HG03108 (cell line): ENCODE data around the gene TXNIP.

Experiments
- ATAC-seq: cut with Tn5 transposase; IDR thresholded peaks from one replicate; pipeline ENCODE4 v1.9.1; 2021; ENCODE audit warnings: moderate library complexity; ENCODE audit not compliant: unreplicated experiment

The TXNIP gene

DNA sequence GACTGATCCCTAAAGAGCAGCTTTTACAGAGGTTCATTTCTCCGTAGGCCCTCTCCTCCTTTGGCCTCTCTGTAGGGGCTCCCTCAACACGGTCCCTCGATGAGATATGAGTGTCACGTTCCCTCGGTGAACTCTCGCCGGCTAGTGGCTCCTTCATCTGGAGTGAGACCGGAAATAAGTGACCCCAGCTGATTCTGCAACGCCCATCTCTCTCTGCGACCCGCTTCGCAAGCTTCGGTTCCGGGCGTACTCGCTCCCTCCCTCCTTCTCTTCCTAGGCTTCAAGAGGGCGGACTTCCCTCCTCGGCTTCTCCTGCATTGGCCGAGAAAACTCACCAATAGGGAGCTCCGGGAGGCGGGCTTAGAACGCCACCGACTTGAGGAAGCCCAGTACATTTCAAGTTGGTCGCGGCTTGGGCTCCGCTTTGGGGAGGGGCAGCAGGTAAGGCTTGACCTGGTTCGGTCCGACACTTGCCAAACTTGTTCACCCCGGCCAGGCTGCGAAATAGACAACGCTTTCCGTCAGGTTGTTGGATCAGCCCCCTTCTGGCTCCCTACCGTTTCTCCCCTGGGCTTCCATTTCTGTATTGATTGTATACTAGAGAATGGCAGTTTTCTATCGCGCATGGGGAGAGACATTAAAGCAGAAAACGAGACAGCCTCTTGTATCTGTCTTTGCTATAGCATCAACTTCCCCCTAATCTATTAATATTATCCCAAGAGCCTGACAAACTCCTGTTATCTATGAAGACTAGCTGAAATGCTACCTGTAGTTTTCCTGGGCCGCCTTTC, 31.9 kb downstream of the TXNIP start, which contains the start of the genes ANKRD34A and POLR3GL:
TSS of gene ANKRD34A (minus strand) at position 248 of the 791 bp plus-strand sequence. CDS start 2,816 bp downstream, outside the sequence.
TSS of gene POLR3GL (plus strand) at position 363 of the 791 bp plus-strand sequence. CDS start 10,176 bp downstream, outside the sequence.
- ATAC-seq: peak; percentile 89

DNA sequence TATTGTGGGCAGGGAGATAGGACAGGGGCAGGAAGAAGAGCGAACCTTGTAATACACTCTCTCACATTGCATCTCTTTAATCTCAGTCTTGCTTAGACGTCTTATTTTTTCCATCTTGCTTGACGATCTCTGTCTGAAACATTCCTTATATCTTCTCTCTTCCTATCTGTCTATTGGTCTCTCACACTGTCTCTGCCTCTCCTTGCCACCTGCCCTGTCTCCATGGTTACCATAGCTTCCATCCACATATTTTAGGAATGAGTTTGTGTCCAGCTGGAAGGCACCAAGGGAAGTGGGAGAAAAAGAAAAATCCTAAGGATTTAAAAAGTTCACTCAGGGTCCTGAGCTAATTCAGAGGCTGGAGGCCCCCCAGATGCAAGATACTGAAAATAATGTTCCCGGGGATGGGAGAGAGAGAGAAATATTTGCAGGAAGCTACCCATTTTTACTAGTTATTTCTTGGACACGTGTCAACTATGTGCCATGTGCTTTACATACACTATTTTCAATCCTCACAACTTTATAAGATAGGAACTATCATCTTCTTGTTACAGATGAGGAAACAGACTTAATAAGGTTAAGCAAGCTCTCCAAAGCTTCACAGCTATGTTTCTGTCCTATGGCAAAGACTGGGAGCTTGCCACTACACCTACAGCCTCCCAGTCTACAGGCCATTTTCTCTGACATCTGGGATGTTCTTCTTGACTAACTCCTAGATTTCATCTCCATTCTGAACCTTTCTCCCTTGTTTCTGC, 32.9 kb downstream of the TXNIP start:
- ATAC-seq: no peak

DNA sequence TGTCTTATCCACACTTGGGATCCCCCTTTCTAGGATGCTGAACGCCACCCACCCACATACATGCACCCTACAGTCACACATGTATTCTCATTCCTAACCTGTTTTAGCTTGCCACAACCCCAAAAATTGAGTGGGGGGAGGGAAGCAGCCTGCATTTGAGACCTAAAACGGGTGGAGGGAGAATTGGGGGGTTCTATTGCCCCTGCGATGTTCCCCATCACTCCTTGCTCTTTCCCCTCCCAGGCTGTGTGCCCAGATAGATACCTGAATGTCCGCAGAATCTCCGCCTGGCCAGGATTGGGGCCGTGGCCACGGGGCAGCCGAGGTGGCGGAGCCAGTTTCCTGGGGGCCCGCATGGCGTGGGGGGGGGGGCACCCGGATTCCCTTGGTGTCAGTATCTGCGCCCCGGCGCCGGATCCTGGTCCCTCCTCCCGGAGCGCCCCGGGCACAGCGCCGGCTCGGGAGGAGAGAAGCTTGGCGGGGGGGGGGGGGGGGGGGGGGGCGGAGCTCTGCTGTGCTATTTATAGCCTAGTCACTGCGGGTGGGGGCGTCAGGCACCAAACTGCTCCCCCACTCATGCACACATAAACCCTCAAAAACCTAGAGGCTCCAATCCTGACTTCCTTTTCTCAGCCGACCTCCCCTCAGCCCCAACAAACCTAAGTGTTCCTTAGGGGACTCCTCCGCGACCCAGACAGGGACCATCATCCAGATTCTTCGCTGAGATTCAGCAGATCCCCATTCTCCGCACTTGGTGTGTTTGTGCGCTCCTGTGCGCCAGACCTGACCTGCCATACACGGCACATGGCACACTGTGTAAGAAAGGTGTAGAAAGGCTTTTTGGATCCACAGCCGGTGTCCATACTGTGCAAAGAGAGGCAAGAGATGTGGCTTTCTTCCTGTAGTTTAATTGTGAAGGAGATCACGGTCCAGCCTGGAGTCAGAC, 33.9 kb downstream of the TXNIP start:
- ATAC-seq: no peak

DNA sequence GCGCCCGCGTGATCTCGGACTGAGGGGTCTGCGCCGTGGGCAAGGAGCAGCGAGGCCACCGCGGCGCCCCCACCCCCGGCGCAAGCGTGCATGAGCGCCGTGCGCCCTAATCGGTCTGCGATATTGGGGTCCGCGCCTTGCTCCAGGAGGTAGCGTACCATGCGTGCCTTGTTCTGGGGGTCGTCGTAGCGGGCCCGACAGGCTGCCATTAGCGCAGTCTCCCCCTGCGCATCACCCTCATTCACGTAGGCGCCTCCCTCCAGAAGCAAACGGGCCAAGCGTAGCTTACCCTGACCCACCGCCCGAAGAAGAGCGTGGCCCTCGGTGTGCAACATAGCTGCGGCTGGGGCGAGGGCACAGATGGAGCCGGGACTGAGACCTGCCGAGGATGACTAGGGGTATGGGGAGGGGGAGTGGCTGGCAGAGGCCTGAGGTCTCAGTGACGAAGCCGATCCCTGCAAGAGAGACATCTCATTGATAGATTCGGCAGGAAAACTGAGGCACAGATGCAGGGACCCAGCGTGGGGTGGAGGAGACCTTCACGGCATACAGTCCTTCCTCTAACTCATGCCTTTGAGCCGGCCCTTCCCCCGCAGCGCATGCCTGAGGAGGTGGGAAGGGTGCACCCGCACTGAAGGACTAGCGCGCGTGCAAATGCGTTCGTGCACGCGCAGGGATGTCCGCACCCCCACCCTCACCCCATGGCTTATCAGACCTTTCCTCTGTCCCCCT, 34.8 kb downstream of the TXNIP start:
- ATAC-seq: no peak

DNA sequence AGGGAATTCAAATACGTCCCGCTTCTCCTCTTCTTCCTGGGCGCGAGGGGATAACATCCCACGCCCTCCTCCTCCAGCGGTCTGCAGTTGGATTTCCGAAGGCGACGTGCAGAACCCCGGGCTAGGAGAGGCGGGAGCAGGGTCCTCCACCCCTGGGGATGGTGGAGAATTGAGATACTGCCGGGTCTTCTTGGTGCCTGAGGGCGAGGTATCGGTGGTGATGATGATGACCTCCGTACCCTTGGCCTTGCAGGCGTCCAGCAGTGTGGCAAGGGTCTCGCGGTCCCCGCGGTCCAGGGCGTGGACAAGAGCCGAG, 35.3 kb downstream of the TXNIP start:
- ATAC-seq: no peak

DNA sequence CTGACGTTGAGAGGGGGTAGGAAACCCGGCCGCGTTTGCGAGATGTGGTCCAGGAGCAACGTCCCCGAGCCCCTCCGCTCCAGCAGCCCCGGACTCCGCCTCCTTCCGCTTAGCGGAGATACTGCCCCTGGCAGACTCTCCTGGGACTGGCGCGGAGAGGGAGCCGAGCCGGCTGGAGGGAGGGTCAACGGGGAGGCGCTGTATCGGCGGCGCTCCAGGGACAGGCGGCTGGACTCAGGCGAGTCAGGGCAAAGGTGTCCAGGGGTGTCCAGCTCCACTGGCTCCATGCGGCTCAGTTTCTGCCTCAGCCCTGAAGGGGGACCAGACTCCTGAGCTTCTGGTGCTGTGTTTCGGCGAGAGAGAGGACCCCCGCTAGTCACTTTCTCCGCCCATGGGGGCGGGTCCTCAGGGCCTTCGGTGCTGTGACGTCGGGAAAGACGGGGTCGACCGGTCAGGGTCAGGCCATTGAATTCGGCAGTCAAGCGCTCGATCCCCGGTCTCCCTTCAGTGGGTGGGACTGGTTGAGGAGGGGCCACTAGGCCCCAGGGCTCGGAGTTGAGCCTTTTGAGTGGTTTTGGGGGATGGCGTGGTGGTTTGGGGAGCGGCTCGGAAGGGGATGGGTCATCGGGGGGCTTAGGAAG, 35.8 kb downstream of the TXNIP start:
- no peak for ATAC-seq

DNA sequence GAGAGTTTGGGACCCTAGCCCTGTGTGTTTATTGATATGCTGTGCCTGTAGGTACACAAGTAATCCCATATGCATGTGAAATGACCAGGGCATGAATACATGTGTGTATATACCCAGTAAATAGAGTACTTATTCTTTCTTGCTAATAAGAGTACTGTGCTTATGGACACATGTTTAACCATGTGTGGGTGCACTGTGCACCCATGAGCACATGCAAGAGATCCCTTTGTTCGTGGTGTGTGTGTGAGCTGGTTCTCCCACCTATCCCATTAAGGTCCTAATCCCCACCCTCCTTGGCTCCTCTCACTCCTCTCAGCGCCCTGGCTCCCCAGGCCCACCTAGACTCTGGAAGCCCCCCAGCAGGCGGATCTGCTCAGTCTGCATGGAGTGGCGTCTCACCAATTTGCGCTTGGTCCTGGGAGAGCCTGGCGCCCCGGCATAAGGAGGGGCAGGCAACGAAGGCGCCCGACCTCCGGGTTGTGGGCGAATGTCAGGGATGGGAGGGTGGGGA, 36.4 kb downstream of the TXNIP start:
- no peak for ATAC-seq

DNA sequence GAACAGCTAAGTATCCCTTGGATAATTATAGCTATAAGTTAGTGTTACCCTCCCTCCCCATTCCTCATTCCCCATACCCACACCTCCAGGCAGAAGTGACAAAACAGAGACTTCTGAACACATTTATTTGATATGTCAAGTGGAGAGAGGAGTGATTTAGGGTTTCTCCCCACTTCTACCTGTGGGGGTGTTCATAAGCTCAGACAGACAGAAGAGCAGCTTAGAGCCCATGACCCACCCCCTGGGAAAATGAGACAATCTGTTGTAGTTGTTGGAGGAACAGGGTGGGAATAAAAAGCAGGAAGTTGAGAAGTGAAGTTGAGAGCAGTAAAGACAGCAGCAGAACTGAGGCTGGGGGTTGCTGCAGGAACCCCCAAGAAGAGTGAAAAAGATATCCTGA, 37.0 kb downstream of the TXNIP start:
- no peak for ATAC-seq

DNA sequence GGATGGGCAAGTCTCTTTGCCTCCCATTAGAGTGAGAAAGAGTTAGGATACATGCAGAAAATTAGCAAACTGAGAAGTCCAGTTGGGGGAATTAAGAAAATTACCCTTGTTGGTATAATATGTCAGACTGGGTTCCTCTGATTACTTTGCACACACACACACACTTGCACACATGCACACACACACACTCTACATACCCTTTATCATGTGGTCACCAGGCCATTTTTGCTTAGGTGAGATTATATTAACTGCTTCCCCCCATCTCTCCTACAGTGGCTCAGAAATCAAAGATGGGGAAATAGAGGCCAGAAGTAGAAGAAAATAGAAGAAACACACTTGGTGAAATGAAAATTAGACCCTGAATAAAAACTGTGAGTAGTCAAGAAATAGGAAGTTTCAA, 37.6 kb downstream of the TXNIP start:
- no peak for ATAC-seq

DNA sequence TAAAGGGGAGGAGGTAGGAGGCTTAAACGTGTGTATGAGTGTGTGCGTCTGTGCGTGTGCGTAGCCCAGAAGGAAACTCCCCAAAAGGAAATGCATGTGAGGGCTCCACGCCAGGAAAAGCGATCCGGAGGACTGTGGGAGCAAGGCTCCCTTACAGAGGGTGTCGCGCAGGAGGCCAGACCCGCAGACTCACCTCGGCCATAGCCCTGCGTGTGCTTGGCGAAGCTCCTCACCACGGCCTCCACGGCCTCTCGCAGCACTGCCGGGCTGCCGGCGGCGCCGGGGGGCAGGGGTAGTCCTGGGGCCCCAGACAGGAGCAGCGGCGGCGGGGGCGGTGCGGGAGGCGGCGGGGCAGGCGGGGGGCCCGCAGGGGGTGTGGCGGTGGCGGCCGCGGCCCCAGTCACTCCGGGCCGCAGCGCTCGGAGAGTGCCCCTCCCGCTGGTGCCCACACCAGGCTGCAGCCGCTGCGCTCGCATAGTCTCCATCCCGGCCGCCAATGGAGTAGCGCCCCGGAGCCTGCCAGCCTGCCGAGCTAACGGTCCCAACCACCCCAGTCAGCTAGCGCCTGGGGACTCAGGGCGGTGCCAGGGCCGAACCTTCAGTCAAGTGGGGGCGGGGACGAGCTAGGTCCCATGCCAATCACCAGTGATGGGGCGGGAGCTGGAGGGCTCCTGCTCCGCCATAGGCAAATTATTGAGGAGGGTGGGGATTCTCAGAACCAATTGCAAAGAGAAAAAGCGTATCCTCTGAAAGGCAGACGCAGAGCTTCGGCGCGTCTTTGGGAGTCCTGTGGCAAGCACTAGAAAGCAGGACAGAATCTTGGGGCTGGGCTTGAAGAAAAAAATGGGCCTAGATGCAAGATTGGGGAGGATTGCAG, 38.7 kb downstream of the TXNIP start, which contains the start of gene LIX1L:
TSS of gene LIX1L (minus strand) at position 575 of the 877 bp plus-strand sequence. CDS start at position 485, 90 bp downstream.
- ATAC-seq: peak; percentile 85

DNA sequence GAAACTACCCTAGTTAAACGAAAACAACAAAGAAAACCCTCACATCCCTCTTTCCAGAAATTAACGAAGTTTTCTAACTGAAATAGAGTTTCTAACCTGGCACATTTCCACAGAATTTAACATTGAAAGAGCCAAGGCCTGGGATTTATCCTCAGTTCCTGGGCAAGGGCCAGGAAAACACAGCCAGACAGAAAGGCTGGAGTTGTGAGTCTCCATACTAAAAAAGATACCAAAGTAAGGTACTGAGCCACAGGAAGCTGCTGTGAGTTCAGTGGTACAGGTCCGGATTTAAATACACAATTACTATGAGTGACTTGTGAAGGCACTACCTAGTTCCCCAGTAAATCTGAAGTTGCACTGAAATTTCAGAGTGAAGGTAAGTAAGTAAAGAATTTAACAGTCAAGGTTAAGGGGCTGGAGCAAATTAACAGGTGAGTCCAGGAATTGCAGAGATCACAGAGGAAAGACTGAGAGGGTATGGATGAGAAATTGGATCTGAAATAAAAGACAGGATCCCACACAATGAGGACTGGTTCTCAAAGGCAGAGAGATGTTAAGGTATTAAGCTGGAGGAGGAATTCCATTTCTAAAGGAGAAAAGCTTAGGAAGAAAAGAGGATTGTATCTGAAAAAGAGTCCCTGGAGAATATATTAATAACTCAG, 39.5 kb downstream of the TXNIP start:
- no peak for ATAC-seq

DNA sequence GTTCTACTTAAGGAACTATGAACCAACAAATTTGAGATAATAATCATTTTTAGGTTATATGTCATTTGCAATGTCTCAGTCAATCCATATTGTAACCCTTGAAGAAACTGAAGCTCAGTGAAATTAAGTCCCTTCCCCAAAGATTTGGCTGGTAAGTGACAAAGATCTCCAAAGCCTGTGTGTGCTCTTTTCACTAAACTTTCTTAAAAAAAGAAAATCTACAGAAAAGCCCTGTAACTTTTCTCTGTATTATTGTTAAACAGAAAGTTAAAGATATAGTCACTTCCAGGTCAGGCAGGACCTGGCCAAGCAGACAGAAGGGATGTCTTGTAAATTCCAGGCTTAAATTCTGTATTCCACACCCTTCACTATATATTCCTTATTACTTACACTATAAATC, 40.0 kb downstream of the TXNIP start:
- no peak for ATAC-seq

DNA sequence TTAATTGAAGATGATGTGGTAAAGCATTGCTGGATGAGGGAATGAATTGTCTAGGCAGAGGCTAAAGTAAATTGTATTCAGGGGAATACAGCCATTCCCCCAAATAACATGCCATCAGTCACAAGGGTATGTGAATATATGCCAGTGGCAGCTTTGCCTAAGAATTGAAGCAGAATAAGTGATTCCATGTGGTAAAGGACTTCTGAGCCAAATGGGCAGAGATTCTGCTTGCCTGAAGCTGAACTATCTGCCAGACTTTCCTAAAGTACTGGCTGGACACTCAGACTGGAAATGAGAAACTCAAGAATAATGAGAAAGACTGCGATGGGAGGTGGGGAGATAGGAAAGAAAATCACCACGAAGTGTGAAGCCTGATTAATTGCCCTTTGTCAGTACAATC, 40.9 kb downstream of the TXNIP start:
- no peak for ATAC-seq

DNA sequence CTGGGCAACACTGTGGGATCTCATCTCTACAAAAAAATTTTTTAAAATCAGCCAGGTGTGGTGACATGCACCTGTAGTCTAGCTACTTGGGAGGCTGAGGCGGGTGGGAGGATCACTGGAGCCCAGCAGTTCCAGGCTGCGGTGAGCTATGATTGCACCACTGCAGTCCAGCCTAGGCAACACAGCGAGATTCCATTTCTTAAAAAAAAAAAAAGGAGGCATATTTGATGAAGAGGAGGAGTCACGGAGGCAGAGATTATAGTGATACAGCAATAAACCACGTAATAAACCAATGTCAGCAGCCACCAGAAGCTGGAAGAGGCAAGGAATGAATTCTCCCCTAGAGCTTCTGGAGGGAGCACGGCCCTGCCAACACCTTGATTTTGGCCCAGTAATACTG, 42.5 kb downstream of the TXNIP start:
- ATAC-seq: no peak

DNA sequence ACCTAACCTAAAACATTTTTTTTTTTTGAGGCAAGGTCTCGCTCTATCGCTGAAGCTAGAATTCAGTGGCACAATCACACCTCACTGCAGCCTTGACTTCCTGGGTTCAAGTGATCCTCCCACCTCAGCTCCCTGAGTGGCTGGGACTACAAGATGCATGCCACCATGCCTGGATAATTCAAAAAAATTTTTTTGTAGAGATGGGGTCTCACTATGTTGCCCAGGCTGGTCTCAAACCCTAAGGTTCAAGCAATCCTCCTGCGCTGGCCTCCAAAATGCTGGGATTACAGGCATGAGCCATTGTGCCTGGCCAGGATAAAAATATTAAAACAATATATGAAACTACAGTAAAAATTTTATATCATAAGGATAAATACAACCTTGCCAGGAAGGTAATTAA, 43.5 kb downstream of the TXNIP start:
- ATAC-seq: no peak

DNA sequence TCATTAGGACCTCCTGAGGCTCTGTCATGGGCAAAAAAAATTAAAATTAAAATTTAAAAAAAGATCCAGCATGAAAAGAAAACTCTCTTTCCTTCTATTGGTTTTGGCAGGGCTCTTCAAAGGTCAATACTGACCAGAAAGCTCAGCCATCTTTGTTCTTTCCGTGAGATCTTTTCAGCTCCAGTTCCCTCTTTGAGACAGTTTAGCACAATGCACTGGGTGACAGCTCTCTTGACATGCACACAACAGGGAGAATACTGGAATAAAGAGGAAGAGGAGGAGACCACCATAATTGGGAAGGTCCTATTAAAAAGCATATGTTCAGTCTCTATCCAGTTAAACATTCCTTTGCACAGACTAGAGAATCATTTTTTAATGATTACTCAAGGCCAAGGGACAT, 44.9 kb downstream of the TXNIP start:
- no peak for ATAC-seq

DNA sequence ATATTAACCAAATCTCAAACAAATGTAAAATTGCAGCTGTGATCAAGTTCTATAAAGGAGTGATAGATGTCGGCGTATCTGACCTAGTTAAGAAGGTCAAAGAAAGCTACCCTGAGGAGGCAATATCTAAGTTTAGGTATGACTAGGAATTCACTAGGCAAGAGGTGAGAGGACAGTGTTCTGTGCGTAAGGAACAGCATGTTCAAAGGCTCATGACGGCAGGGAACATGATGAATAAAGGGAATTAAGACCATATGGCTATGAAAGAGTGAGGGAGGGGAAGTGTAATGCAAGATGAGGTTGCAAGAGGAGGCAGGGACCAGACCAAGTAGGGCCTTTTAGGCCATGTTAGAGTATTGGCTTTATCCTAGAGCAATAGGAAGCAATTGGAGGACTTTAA, 47.2 kb downstream of the TXNIP start:
- no peak for ATAC-seq

DNA sequence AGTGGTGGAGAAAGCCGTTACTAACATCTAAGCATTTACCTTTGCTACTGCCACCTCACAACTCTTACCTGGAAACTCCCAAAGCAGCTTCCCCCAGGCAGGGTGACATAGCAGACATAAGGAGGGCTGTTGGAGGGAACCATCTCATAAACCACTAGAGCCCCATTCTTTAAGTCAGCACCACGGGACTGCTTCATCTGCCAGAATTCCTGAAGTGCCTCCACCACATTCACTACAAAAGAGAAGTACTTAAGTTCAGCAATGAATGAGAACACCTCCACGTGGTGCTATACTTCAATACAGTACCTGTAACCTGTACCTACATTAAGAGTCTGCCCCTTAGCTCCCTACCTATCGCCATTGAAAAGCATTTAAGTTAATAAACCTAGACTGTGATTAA, 48.8 kb downstream of the TXNIP start:
- ATAC-seq: no peak
